Measurements from ENCODE around the gene GABBR1. TPM values are rescaled to one million over a fixed set of nuclear protein-coding genes. Genes with fewer than 3 reads are reported as not detected.

Gene GABBR1
- total RNA-seq, 1 experiment from 2014 or later: 36.3 TPM

DNA sequence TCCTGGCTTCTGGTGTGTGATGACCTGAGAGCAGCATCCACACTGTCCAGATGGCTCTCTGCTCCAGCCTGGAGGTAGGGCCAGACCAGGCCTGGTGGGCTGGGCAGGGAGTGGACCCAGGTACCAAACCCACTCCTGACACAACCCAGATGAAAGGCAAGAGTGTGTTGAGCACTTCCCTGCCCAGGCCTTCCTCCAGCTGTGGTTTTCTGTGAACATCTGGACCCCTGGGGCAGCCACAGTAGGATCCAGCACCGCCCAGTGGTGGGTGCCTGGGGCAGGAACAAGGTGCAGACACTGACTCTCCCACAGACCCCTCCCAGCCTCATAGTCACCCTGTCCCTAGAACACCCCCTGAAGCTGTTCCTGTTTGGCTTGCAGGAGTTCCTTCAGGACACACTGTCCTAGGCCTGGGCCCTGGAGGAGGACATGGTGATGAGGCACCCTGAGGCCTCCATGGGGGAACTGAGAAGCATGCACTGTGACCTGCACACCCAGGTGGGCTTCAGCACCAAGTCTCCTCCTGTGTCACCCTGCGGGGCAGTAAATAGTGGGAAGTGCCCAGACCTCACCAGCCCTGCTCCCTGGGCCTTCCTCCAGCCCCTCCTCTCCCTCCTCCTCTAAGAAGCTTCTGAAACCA is 102.2 kb downstream of the GABBR1 start:
- TF ChIP-seq, protein P1, sequence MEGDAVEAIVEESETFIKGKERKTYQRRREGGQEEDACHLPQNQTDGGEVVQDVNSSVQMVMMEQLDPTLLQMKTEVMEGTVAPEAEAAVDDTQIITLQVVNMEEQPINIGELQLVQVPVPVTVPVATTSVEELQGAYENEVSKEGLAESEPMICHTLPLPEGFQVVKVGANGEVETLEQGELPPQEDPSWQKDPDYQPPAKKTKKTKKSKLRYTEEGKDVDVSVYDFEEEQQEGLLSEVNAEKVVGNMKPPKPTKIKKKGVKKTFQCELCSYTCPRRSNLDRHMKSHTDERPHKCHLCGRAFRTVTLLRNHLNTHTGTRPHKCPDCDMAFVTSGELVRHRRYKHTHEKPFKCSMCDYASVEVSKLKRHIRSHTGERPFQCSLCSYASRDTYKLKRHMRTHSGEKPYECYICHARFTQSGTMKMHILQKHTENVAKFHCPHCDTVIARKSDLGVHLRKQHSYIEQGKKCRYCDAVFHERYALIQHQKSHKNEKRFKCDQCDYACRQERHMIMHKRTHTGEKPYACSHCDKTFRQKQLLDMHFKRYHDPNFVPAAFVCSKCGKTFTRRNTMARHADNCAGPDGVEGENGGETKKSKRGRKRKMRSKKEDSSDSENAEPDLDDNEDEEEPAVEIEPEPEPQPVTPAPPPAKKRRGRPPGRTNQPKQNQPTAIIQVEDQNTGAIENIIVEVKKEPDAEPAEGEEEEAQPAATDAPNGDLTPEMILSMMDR (conservative IDR thresholded peaks at IDR 0.05): no peak
- no peak for TF ChIP-seq EZH2 (IDR thresholded peaks at IDR 0.05; ENCODE audit: low read depth)
- DNase-seq: no peak
- ChIA-PET POLR2A (ENCODE audit: unreplicated experiment) (no interaction called here), CTCF (no interaction called here)
- Histone ChIP-seq H3K27me3 (ENCODE audit: insufficient read depth, low read depth) (0 out of 2 replicates have a peak, but pooled peaks cover 3% of the 10 kb centered on the region), H3K36me3 (ENCODE audit: low read depth) (no peaks in the 10 kb centered on the region), H3K9me3 (ENCODE audit: insufficient read depth, low read depth) (no peaks in the 10 kb centered on the region), H2AFZ (no peak overlapping the region), H3K9me2 (ENCODE audit: insufficient read depth) (no peaks in the 10 kb centered on the region), H3K4me1 (replicated peaks; ENCODE audit: insufficient read depth) (no peaks in the 10 kb centered on the region), H3K4me2 (no peak overlapping the region), H3K27ac (no peak overlapping the region), H3F3A (ENCODE audit: insufficient read depth, low read depth) (no peaks in the 10 kb centered on the region), H3K79me2 (ENCODE audit: low read depth) (no peaks in the 10 kb centered on the region), H3K4me3 (no peak overlapping the region), H4K20me1 (ENCODE audit: insufficient read depth) (no peaks in the 10 kb centered on the region)
- intact Hi-C loops (cut with micrococcal nuclease; ENCODE audit: unreplicated experiment): no loop called here
- BruUV-seq (replicated peaks): no TSS peak

DNA sequence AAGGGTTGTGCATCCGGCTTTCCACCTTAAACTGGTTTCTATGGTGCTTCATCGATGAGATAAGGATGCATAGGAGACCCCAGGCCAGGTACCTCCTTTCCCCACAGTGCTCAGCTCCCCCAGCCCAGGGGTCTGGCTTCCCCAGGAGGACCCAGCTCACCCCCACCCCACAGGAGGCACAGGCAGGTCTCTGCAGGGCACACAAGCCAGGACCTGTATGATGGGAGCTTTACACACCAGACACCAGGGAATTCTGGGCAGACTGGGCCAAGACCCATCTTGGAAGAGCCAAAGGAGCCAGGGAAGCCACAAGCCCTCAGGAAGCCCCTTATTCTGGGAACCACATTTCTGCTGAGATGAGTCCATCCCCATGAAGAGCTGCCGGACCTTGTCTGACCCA is 103.0 kb downstream of the GABBR1 start:
- Histone ChIP-seq H3K4me1 (replicated peaks; ENCODE audit: insufficient read depth) (no peaks in the 10 kb centered on the region), H4K20me1 (ENCODE audit: insufficient read depth) (no peaks in the 10 kb centered on the region), H3K36me3 (ENCODE audit: low read depth) (no peaks in the 10 kb centered on the region), H3K9me2 (ENCODE audit: insufficient read depth) (no peaks in the 10 kb centered on the region), H3K27ac (no peak overlapping the region), H2AFZ (no peak overlapping the region), H3K27me3 (ENCODE audit: insufficient read depth, low read depth) (0 out of 2 replicates have a peak, but pooled peaks cover 3% of the 10 kb centered on the region), H3K4me2 (no peak overlapping the region), H3K9me3 (ENCODE audit: insufficient read depth, low read depth) (no peaks in the 10 kb centered on the region), H3F3A (ENCODE audit: insufficient read depth, low read depth) (no peaks in the 10 kb centered on the region), H3K4me3 (no peak overlapping the region), H3K79me2 (ENCODE audit: low read depth) (no peaks in the 10 kb centered on the region)
- intact Hi-C loops (cut with micrococcal nuclease; ENCODE audit: unreplicated experiment): no loop called here
- no peak for TF ChIP-seq EZH2 (IDR thresholded peaks at IDR 0.05; ENCODE audit: low read depth)
- TF ChIP-seq, protein P1 (conservative IDR thresholded peaks at IDR 0.05): no peak
- CTCF ChIA-PET: no interaction called here
- POLR2A ChIA-PET (ENCODE audit: unreplicated experiment): no interaction called here
- no peak for DNase-seq
- no TSS peak for BruUV-seq (replicated peaks)

DNA sequence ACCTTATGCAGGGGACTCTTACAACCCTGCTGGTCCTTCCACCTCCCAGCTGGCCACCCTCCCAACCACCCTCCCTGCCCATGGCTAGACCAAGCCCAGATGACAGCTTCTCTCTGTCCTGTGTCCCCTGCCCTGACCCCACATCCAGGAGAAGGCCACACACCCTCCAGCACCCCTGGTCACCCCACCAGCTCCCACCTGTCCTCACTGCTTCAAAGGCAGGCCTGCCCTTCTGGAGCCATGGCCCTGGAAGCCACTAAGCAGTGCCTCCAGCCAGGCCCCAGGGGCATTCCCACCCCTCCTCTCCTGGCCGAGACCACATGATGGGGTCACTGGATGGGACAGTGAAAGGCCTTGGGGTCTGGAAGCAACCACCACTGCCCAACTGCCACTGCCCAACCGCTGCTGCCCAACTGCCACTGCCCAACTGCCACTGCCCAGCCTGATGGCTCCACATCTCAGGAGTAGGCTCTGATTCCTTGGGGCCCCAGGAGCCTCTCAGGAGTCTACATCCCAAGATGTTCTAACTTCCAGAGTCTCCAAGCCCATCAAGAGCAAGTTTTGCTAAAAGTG is 103.9 kb downstream of the GABBR1 start:
- BruUV-seq (replicated peaks): no TSS peak
- no peaks in the 10 kb centered on the region for H3K9me2 ChIP-seq (ENCODE audit: insufficient read depth)
- no peaks in the 10 kb centered on the region for H4K20me1 ChIP-seq (ENCODE audit: insufficient read depth)
- POLR2A ChIA-PET (ENCODE audit: unreplicated experiment): no interaction called here
- no peak overlapping the region for H2AFZ ChIP-seq
- no peak for DNase-seq
- no peak overlapping the region for H3K4me2 ChIP-seq
- H3K4me1 ChIP-seq (replicated peaks; ENCODE audit: insufficient read depth): no peaks in the 10 kb centered on the region
- no peaks in the 10 kb centered on the region for H3F3A ChIP-seq (ENCODE audit: insufficient read depth, low read depth)
- H3K4me3 ChIP-seq: no peak overlapping the region
- intact Hi-C loops (cut with micrococcal nuclease; ENCODE audit: unreplicated experiment): no loop called here
- H3K79me2 ChIP-seq (ENCODE audit: low read depth): no peaks in the 10 kb centered on the region
- H3K27me3 ChIP-seq (ENCODE audit: insufficient read depth, low read depth): 0 out of 2 replicates have a peak, but pooled peaks cover 3% of the 10 kb centered on the region
- H3K36me3 ChIP-seq (ENCODE audit: low read depth): no peaks in the 10 kb centered on the region
- CTCF ChIA-PET: no interaction called here
- no peak for TF ChIP-seq EZH2 (IDR thresholded peaks at IDR 0.05; ENCODE audit: low read depth)
- TF ChIP-seq, protein P1 (conservative IDR thresholded peaks at IDR 0.05): no peak
- no peak overlapping the region for H3K27ac ChIP-seq
- no peaks in the 10 kb centered on the region for H3K9me3 ChIP-seq (ENCODE audit: insufficient read depth, low read depth)
